SW480 (cell line): ENCODE measurements around the gene MAP3K10.
A peak's percentile ranks its signal among the peaks of the same experiment; 100 is the strongest.
"Not testable (repeated sequence)": the region's sequence is repeated elsewhere in the genome, so short reads cannot be mapped to it uniquely, and the experiment has no call there.

Experiments
- DNase-seq: peaks from one replicate; pipeline ENCODE4 v3.0.0-alpha.2; 2016; ENCODE audit warnings: low spot score

Gene MAP3K10

DNA sequence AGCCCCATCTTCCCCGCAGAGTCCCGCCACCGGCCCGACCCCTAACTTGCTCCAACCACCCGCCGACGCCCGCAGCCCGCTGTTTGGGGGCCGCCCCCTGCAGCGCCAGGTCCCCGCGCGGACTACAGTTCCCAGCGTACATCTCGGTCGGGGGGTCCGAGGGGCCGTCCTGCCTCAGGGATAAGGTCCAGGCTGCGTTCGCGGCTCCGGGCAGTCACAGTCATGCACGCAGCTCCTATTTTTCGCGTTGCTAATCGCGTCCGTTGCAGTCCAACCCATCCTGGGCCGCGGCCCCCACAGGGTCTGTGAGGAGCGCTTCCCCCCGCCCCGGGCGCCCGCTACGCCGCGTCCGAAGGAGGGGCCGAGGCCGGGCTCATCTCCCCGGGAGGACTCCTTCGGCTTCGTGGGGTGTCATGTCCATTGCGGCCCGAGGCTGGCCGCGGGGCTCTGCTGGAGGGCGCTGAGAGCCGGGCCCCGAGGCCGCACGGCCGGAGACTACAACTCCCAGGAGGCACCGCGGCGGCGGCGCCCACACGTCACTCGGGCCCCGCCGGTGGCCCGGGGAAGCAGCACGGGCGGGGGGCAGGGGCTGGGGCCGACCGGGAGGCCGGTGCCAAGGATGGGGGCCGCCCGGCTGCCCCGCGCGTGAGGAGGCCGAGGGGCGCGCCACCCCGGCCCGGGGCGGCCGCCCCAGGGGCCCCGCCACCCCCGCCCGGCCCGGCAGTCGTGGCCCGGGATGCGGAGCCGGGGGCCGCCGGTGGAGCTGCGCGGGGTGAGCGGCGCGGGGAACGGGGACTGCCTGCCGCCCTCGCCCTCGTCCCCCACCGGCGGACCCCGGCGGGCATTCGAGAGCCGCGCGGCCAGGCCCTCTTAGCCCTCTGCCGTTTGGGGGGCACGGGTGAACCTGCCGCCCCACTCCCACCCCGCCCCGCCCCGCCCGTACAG lies at the start of gene MAP3K10:
Gene MAP3K10 (plus strand): TSS at position 536 of the 945 bp plus-strand sequence. CDS start 606 bp downstream, outside the sequence.
- DNase-seq: peak; percentile 76

DNA sequence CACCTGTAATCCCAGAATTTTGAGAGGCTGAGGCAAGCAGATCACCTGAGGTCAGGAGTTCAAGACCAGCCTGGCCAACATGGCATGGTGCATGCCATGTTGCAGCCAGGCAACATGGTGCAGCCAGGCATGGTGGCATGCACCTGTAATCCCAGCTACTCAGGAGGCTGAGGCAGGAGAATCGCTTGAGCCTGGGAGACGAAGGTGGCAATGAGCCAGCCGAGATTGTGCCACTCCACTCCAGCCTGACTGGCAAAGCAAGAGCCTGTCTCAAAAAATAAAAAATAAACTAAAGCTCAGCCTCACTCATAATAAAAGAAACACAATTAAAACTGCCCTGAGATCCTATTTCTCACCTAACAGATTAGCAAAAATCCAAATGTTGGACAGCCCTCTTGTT lies 49.7 kb upstream of the MAP3K10 start:
- no peak for DNase-seq

- no peak for DNase-seq
Observed at GRCh38 chr19:40143612-40144011, 47.6 kb upstream of the MAP3K10 start.

- no peak for DNase-seq
Observed at GRCh38 chr19:40144151-40144550, 47.1 kb upstream of the MAP3K10 start.

- DNase-seq: no peak
Observed at GRCh38 chr19:40144947-40145748, 46.1 kb upstream of the MAP3K10 start.

DNA sequence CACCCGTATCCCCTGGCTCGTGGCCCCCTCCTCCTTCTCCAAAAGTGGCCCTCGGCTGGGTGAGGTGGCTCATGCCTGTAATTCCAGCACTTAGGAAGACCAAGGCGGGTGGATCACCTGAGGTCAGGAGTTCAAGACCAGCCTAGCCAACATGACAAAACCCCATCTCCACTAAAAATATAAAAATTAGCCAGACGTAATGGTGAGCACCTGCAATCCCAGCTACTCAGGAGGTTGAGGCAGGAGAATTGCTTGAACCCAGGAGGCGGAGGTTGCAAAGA lies 45.5 kb upstream of the MAP3K10 start:
- not testable (repeated sequence) for DNase-seq

DNA sequence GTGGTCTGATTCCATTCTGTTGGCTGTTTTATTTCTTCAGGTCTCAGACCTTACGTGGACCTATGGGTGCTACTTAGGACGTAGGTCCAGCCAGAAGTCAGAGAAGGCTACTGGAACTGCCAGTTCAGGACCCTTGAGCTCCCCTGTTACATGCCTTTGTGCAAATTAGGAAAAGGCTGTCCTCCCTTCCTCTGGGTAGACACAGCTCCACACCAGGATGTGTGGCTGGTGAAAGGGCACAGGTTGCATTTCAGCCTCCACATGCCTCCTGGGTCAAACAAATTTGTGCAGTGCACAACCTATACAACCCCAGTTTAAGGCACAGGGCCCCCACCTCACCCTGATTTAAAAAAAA lies 43.9 kb upstream of the MAP3K10 start:
- no peak for DNase-seq

DNA sequence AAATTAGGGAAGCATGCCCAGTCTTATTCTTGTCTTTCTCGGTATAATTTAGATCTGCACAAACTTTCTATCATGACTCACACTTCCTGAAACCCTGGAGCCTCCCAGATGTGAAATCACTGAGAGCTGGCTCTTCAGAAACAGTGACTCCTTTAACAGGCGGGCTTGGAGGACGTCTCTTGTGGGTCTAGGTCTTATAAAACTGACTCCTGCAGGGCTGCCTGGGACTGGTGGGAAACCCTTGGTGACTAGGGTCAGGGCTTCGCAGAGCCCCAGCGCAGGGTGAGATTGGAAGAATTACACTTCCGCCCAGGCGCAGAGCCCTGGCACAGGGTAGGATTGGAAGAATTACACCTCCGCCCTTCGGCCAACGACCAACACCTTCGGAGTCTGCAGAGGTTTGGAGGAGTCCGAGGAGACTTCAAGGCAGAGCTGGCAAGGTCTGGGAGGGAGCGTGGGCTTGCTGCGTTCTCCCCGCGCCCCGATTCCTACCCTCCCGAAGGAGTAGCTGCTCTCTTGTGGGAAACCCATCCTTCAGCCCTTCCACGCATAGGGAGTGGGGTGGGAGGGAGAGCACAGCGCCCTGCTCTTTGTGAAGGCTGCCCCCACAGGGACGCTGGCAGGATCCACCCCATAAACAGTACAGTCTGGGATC lies 43.4 kb upstream of the MAP3K10 start:
- DNase-seq: peak; percentile 63

GRCh38 chr19:40149501-40149900 lies 41.7 kb upstream of the MAP3K10 start:
- no peak for DNase-seq

GRCh38 chr19:40150170-40150569 lies 41.1 kb upstream of the MAP3K10 start:
- no peak for DNase-seq

DNA sequence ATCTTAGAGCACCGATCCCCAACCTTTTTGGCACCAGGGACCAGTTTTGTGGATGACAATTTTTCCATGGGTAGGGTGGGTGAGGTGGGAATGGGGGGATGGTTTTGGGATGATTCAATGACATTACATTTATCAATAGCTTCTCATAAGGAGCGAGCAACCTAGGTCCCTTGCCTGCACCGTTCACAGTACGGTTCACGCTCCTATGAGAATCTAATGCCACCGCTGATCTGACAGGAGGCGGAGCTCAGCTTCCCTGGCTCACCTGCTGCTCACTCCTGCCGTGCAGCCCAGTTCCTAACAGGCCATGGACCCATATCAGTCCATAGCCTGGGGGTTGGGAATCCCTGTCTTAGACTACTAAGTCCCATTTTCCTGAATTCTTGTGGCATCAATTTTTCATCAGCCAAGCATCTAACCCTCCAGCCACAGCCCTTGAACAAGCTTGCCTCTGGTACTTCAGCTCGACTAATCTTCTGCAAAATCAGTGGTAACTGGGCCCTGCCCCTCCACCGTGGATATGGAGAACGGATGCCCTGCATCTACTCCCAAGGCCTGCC lies 37.0 kb upstream of the MAP3K10 start:
- DNase-seq: no peak

GRCh38 chr19:40155749-40156265 lies 35.4 kb upstream of the MAP3K10 start:
- no peak for DNase-seq

- no peak for DNase-seq
Observed at GRCh38 chr19:40157059-40157458, 34.2 kb upstream of the MAP3K10 start.

DNA sequence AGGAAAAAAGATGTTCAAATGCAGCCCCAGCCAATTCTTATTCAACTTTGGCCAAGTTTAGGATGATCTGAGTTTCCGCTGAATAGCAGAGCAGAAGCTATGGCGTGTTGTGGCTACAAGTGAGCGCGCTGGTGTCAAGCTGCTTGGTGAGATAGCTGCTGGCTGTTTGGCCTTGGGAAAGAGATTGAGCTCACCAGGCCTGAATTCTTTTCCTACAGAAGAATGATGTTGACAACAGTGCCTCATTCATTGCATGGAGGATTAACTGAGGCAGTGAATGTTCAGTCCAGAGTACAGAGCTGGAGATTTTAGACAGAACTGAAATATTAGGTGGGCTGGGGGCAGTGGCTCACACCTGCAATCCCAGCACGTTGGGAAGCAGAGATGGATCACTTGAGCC lies 31.5 kb upstream of the MAP3K10 start:
- no peak for DNase-seq

- DNase-seq: no peak
Observed at GRCh38 chr19:40162104-40162503, 29.1 kb upstream of the MAP3K10 start.

GRCh38 chr19:40163541-40164129 lies 27.6 kb upstream of the MAP3K10 start:
- DNase-seq: no peak

DNA sequence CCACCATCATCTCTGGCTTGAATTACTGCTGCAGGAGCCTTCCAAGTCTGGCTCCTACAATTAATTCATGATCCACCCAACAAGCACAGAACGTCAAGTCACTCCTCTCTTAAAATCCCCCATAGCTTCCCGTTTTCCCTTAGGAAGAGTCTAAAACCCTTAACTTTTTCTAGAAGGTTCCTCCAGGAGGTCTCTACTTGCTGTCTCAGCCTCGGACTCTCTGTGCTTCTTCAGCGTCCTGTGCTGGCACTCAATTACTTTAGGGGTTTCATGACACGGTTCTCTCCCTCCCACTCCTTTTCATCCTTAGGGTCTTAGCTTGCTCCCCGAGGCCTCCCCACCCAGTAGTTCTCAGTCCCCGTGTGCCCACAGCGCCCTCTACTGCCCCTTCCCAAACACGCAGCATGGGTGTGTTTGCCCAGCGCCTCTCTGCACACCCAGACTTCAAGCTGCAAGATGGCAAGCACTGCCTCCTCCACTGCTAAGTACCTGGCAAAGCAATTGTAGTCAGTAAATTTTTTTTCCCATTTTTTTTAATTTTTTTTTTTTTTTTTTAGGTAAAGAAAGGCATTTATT lies 25.8 kb upstream of the MAP3K10 start:
- no peak for DNase-seq

- not testable (repeated sequence) for DNase-seq
Observed at GRCh38 chr19:40169482-40170302, 21.5 kb upstream of the MAP3K10 start.

DNA sequence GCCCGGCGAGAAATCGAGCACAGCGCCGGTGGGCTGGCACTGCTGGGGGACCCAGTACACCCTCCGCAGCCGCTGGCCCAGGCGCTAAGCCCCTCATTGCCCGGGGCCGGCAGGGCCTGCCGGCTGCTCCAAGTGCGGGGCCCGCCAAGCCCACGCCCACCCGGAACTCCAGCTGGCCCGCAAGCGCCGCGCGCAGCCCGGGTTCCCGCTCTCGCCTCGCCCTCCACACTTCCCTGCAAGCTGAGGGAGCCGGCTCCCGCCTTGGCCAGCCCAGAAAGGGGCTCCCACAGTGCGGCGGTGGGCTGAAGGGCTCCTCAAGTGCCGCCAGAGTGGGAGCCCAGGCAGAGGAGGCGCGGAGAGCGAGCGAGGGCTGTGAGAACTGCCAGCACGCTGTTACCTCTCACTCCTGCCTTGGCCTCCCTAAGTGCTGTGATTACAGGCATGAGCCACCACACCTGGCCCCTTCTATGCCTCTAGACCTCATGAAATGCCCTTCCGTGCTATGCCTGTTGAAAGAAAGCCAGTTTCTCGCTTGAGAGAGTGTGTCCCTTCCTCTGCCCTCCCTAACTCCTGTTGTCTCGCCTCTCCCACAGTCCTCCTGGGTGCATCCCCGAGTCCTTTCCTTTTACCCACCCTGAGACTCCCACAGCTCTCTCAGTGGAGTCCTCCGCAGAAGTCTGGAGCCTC lies 20.8 kb upstream of the MAP3K10 start:
- DNase-seq: not testable (repeated sequence)

DNA sequence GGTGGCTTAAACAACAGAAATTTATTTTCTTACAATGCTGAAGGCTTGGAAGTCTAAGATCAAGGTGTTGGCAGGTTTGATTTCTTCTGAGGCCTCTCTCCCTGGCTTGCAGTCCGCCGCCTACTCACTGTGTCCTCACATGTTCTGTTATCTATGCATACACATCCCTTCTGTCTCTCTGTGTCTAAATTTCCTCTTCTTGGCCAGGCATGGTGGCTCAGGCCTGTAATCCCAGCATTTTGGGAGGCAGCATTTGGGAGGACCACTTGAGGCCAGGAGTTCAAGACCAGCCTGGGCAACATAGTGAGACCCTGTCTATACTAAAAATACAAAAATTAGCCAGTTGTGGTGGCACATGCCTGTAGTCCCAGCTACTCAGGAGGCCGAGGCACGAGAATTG lies 19.9 kb upstream of the MAP3K10 start:
- not testable (repeated sequence) for DNase-seq
